Lower leg skin (tissue), 3 donors: Measurements from ENCODE around the gene SSTR4.

Source experiments
- POLR2A ChIP-seq, 2 donors: fragments of 450-650 bp; IDR thresholded peaks; one replicate each; pipeline ENCODE4 v1.6.1; 2016 to 2017; ENCODE audit warnings: antibody characterized with exemption in 2 of 2, mild to moderate bottlenecking in 1 of 2, moderate library complexity in 1 of 2
- TF ChIP-seq, protein P1 (sequence below), 3 donors: fragments of 450-650 bp; IDR thresholded peaks; one replicate each; pipeline ENCODE4 v1.5.1; 2016; ENCODE audit warnings: antibody characterized with exemption in 3 of 3, mild to moderate bottlenecking in 3 of 3, moderate library complexity in 2 of 3

DNA sequence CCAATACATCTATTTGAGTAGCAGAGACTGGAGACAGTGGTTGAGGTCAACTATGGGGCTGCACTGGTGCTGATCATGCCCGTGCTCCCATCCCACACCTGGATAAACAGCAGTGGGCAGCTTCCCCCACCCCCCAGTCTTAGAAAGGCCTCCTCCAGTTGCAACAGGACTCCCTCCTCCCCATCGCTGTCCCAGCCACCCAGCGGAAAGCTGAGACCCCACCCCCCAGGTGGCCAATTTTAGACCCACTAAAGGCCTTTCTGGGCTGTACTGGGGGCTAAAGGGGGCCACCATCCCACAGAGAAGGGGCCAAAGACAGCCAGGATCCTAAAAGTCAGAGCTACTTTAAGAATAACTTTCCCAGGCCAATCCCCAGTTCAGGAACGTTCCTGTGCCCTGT is 1.2 kb upstream of the SSTR4 start:
- TF ChIP-seq, protein P1, sequence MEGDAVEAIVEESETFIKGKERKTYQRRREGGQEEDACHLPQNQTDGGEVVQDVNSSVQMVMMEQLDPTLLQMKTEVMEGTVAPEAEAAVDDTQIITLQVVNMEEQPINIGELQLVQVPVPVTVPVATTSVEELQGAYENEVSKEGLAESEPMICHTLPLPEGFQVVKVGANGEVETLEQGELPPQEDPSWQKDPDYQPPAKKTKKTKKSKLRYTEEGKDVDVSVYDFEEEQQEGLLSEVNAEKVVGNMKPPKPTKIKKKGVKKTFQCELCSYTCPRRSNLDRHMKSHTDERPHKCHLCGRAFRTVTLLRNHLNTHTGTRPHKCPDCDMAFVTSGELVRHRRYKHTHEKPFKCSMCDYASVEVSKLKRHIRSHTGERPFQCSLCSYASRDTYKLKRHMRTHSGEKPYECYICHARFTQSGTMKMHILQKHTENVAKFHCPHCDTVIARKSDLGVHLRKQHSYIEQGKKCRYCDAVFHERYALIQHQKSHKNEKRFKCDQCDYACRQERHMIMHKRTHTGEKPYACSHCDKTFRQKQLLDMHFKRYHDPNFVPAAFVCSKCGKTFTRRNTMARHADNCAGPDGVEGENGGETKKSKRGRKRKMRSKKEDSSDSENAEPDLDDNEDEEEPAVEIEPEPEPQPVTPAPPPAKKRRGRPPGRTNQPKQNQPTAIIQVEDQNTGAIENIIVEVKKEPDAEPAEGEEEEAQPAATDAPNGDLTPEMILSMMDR (IDR thresholded peaks at IDR 0.05), result no peak
- TF ChIP-seq POLR2A (IDR thresholded peaks at IDR 0.05), result no peak
